Stimulated activated CD4-positive, alpha-beta T cell treated with anti-CD3 and anti-CD28 coated beads, Interleukin-15, amount 100 ng/mL, for 48 hours (primary cell): ENCODE data around the gene TBC1D24.

Experiments
- DNase-seq, 2 donors: peaks; one replicate each; pipeline ENCODE4 v3.0.0-alpha.2; 2020; ENCODE audit warnings: low read depth in 2 of 2

Gene TBC1D24

DNA sequence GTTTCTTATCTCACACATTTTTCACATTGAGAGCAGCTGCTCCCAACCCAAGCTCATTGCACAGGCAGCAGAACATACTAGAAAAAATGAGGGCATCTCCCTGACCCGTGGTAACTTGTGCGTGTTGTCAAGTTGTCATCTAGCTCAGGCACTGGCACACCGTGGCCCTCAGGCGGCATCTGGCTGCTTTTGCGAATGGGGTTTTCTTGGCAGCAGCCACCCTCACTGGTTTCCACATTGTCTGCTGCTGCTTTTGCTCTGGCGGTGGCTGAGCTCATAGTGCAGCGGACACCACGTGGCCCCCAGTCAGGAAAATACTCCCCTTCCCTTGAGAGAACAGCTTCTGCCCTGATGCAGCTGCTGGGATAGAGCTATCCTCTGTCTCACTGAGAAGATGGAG, 24.4 kb upstream of the TBC1D24 start:
- DNase-seq: no peak

DNA sequence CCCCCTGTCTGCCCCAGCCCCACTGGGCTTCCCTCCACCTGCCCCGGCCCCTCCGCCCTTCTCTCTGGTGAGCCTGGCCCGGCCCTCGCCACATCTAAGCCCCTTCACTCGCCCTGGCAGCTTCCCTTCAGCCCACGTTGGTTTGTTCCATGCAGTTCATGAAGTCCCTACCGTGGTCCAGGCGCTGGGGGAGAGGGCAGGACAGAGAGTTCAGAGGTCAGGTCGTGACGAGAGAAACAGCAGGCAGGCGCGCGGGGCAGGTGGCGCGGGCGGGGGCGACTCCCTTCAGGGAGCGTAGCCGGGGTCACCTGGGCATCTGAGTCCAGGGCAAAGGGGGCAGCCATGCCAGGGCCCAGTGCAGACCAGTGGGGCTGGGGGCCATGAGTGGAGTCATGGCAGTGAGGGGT, 23.9 kb upstream of the TBC1D24 start:
- DNase-seq: no peak

DNA sequence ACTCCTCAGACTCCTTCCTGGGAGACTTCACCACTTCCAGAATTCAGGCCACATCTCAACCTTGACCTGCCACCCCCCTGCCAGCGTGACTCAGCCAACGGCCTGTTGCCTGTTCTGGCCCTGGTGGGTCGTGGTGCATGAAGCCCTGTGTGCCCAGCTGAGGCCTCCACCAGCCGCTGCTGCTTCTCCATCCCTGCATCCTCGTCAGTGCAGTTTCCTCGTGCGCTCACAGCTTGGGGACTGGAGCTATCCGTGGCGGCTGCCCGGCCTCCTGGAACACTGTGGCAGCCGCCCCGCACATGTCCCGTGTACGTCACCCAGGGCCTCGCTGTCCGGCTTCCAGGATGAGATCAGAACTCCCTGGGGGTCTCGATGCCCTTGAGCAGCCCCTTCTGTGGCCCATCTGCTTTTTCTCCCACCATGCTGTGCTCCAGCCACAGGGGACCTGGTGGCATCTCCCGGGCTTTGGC, 23.0 kb upstream of the TBC1D24 start:
- no peak for DNase-seq

DNA sequence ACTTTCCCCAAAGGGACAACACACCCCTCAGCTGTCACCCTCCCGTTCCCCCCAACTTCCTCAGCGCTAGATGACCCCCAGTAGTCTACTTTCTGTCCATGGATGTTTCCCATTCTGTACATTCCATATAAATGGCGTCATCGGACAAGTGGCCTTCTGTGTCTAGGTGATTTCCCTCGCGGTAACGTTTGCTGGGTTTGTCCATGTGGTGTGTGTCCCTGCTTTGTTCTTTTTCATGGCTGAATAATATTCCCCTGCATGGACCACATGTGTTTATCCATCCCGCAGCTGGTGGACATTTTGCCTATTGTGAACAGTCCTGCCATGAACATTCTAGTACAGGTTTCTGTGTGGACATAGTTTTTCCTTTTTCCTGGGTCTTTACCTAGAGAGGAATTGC, 22.3 kb upstream of the TBC1D24 start:
- DNase-seq: no peak

DNA sequence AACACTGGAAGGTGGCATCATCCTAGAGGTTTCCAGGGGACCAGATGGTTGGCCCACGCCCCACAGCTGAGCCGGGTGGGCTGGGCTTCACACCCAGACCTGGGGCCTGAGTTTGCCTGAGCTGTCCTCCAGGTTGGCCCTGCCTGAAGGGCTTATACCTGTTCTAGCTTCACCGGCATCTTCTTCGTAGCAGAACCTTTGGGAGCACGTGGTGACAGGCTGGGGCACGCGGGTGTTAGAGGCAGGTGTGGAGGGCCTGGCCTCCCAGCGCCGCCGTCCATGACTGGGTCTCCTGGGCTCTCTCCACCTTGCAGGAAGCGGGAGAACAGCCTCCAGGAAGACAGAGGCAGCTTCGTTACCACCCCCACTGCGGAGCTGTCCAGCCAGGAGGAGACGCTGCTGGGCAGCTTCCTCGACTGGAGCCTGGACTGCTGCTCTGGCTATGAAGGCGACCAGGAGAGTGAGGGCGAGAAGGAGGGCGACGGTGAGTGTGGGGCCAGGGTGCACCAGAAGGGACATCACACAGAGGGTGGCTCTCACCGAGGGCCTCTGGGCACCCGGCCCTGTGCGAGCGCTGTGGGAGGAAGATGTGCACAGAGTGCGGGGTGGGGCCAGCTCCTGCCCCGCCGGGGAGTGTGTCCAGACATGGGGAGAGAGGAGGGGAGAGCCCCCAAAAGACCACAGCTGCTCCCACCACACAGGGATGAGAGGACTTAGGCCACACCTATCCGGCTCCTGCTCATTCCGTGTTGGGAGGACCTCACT, 19.7 kb upstream of the TBC1D24 start:
- no peak for DNase-seq

DNA sequence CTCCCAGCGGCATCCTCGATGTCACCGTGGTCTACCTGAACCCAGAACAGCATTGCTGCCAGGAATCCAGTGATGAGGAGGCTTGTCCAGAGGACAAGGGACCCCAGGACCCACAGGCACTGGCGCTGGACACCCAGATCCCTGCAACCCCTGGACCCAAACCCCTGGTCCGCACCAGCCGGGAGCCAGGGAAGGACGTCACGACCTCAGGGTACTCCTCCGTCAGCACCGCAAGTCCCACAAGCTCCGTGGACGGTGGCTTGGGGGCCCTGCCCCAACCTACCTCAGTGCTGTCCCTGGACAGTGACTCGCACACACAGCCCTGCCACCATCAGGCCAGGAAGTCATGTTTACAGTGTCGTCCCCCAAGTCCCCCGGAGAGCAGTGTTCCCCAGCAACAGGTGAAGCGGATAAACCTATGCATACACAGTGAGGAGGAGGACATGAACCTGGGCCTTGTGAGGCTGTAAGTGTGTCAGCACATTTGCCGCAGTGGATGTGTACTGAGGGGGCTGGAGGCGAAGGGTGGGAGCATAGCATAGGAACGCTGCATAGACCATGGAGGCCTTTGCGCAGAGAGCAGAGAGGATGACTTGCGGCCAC, 18.3 kb upstream of the TBC1D24 start:
- DNase-seq: no peak

DNA sequence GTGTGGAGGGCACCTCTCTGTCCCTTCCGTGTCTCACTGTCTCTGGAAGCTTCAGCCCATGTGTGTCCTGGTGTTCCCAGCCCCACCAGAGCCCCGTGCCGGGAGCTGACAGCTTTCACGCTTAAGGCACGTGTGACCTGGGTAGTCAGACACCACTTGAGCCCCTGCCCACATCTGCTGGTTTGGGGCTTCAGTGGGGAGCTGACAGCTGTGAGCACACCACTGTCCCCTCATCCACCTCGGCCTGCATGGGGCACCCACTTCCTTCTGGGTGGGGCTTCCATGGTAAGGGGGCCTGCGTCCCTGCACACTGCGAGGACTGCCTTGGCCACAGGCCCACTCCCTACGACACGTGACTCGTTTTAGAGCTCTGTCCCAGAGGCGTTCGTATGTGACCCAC, 17.7 kb upstream of the TBC1D24 start:
- DNase-seq: no peak

DNA sequence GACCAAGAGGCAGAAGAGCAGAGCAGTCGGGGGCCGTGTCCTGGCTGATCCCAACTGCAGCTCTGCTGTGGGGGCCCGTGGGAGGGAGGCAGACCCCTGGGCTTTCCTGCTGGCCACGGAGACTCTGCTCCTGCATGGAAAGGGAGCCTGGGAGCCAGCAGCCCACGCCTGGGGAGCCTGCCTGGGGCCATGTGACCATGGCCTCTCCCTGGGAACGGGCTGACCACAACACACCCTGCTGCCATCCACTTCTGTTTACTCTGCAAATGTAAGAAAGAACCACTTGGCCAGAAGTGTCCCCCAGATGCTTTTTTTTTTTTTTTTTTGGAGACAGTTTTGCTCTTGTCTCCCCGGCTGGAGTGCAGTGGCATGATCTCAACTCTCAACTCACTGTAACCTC, 17.0 kb upstream of the TBC1D24 start:
- no peak for DNase-seq

DNA sequence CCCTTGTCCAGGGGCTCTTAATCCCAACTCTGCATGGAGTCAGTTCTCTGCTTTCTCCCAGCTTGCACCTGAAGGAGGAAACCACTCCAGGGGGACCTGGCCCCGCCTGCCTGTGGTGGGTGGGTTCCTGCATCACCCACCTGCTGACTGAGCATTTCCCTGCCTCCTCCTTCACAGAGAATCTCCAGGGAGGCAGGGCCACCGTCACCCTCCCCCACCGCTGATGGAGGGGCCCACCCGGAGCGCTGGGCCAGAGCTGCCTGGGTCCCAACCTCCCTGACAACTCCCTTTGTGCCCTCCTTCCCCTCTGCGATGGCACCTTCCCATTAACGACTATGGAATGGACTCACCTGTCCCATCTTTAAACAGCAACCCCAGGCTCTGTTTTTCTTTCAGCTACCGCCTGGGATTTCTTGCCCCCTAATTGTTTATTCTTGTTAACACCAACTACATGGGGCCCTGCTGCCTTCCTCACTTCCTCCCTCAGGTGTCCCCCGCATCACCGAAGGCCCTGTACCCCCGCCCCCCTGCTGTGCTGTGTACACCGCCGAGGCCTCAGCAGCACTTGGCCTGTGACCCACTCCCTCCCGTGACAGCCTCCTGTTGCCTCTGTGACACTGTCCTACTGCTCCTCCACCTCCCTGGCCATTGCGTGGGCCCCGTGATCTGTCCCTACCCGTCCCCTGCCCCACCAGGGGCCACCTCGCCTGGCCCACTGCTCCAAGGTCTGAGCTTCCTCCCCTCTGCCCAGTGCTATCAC, 15.9 kb upstream of the TBC1D24 start:
- DNase-seq: no peak

DNA sequence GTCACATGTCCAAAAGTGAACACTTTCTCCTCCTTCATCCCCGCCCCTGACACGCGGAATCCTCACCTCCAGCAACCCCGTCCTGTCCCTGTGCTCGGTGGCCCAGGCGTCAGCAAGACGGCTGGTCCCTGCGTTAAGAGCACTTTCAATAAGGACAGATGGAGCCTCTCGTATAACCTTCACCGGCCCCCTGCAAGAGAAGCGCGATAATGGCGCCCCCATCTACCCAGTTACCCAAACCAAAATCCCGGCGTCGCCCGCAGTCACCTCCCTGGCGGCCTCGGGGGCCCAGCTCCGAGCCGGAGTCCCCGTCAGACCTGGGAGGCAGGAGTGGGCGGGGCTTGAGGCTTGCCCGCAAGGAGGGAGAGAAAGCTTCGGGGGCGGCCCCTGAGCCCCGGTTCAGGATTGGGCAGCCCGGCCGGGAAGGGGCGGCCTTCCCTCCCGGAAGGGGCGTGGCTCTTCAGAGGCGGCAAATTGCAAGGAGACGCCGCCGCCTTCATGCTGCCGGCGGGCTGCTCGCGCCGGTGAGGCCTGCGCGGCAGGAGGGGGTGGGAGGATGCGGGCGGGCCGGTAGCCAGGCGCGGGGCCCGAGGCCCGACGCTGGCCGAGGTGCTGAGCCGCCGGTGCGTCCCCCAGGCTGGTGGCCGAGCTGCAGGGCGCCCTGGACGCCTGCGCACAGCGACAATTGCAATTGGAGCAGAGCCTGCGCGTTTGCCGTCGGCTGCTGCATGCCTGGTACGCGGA, 15.1 kb upstream of the TBC1D24 start, which contains the start of gene TEDC2:
Gene TEDC2, plus strand, starts transcription at position 463 of the 744 bp plus-strand sequence. Its CDS starts 36 bp downstream, at position 499.
- peak; percentile 95 to 98 for DNase-seq

DNA sequence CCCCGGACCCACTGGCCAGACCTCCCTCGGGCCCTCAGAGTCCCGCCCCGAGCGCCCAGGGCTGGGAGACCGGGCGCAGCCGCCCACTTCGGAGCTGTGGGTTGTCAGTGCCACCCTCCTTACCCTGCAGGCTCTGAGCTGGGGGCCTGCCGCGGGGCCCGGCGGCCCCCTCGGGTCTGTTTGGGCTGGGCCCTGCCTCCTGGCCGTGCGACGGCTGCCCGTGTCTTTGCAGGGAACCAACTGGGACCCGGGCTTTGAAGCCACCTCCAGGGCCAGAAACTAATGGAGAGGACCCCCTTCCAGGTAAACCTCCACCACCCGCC, 14.6 kb upstream of the TBC1D24 start:
- DNase-seq: no peak

DNA sequence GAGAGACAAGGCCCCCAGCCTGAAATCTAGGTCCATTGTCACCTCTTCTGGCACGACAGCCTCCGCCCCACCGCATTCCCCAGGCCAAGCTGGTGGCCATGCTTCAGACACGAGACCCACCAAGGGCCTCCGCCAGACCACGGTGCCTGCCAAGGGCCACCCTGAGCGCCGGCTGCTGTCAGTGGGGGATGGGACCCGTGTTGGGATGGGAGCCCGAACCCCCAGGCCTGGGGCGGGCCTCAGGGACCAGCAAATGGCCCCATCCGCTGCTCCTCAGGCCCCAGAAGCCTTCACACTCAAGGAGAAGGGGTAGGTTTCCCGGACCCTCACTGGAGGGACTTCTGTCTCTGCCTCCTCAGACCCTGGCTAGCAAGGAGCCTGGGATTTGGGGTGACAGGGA, 14.0 kb upstream of the TBC1D24 start:
- no peak for DNase-seq

DNA sequence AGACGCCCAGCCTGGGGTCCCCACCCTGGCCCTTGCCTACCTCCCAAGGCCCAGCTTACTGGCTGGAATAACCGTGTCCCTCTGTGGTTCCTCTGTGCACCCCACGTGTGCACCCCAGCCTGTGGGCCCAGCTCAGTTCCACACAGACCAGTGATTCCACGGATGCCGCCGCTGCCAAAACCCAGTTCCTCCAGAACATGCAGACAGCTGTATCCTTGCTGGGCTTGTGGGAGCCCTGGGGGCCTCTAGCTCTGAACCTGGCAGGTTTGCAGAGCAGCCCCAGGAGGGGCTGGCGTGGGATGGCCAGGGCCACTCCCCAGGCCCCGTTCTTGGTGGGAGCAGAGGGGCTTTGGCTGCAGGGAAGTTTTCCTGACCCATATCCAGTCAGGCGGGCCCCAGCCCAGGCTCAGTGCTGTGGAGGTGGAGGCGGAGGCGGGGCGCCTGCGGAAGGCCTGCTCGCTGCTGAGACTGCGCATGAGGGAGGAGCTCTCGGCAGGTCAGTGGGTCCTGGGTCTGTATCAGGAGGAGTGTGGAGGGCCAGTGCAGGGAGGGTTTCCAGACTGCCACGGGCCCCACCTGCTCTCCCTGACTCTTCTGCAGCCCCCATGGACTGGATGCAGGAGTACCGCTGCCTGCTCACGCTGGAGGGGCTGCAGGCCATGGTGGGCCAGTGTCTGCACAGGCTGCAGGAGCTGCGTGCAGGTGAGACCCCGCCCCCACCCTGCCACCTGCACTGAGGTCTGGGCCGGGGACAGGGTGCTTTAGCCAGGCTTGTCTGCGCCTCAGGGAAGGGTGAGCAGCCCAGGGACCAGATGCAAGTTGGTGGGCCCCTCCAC, 12.7 kb upstream of the TBC1D24 start:
- DNase-seq: no peak

DNA sequence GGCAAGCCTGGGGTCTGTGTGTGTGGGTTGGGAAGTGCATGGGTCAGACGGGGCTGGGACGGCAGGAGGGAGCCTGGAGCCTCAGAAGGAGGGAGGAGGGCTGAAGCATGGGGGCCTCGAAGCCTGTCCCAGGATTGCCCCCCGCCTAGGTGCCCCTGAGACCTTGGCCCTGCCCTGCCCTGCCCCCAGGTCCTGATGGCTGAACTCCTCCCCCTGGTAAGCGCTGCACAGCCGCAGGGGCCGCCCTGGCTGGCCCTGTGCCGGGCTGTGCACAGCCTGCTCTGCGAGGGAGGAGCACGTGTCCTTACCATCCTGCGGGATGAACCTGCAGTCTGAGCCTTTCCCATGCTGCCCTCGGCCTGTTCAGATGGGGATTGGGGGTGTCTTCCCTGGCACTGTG, 10.6 kb upstream of the TBC1D24 start:
- DNase-seq: no peak

DNA sequence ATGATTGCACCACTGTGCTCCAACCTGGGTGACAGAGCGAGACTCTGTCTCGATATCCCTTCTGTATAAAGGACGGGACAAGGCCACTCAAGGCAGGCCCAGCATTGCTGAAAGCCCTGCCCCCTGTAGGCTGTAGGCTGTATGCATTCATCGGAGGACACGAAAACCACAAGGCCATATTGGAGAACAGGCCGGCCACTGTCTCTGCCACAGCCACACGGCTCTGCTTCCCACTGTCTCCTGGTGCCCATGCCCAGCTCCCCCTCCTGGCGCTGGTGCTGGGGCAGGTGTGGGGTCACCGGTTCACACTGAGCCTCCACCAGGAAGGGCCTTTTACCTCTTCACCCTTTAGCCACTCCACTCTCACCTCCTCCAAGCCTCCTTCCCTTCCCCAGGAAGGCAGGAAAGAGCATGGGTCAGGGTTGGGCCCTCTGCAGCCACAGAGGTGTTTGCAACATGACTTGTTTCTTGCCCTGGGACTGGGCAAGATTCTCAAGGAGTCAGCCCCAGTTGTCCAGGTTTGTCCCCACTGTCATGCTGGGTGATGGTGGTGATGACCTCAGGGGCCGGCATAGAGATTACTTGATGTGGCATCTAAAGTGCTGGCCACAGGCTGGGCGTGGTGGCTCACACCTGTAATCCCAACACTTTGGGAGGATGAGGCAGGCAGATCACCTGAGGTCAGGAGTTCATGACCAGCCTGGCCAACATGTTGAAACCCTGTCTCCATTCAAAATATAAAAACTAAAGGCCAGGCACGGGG, 9.1 kb upstream of the TBC1D24 start:
- DNase-seq: no peak

DNA sequence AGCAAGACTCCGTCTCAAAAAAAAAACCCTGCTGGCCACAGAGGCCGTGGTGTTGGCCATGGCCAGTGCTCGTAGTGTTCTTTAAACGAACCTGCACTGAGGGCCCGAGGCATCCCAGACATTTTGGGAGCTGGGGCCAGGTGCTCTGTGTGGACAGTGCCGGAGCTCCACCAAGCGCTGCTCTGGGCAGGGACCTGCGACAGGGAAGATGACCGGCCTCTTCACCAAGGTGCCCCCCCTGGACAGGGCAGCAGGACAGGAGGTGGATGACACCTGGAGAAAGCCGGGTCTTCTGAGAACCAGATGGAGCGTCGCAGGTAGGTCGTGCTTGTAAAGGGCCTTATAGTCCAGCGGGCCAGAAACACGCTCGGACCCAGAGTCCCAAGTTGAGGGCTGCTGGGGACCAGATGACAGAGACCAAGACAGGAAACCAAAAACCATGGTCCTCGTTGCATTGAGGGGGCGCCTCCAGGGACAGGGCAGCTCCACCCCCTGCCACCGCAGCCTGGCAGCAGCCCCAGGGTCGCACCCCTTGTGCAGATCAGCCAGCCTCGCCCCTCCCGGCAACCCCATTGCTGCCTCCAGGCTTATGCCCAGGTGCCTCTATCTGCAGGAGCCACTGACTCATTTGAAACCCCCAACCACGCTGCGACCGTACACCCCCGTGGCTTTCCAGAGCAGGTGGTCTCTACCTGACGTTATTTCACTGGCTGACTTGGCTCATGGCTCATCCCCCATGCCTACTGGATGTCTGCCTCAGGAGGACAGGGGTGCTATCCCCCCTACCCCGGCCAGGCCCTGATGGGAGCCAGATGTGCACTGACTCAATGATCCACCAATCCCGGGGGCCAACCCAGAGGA, 8.0 kb upstream of the TBC1D24 start:
- DNase-seq: no peak

DNA sequence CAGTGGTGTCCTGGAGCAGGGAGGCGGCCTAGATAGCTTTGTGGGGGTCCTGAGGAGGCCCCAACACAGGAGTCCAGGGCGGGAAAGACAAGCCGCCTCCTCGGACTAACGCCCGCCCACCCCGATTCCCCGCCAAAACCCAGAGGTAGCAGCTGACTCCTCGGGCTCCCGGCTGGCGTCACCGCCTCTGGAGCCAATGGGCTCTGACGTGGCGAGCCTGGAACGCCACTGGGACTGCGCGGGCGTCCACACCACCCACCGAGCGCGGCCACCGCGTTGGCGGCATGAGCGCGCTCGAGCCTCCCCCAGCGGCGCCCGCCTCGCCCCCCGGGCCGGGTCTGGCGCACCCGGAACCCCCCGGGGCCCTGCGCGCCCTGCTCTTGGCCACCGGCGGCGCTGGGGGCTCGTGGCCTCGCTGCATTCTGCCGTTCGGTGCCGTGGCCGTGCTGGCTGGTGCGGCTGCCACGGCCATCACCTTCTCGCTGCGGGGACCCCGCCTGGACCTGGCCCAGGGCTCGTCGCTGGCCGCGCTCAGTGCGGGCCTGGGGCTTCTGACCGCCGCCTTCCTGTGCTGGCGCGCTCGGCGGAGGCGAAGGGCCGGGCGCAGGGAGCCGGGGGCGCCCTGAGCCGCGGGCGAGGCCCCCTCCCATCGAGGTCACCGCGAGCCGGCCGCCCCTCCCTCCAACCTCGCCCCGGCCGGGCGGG, 7.2 kb upstream of the TBC1D24 start:
- DNase-seq: no peak

DNA sequence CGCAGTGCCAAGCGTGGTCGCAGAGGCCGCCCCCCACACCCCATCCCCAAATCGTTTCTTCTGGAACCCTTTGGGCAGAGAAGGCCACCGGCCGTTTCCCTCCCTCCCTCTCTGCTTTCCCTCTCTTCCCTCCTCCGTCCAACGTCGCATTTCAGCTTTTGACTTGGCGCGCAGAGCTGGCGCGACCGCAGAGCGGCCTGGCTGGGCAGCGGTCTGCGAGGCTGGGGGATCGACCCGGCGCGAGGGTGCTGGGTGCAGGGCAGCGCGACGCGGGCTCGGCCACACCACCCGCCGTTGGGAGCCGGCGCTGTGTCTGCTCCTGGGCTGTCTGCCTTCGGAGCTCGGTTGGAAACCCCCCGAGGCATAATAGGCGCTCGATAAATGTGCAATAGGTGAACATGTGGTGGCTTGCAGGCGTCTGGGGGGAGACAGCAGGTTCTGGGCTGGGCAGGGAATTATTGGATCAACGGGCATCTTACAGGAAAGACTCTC, 6.6 kb upstream of the TBC1D24 start:
- no peak for DNase-seq
